A549 (cell line): Measurements from ENCODE around the gene USP34. TPM values are rescaled to one million over a fixed set of nuclear protein-coding genes. Genes with fewer than 3 reads are reported as not detected.

Experiments
- ATAC-seq, 2 experiments: fragments of 200-7000 bp in 1 of 2; fragments of >200 bp in 1 of 2; cut with Nextera tagmentation in 1 of 2; cut with Tn5 transposase in 1 of 2; 3 replicates each; pipeline versions ENCODE4 v1.8.0 to v1.9.1; 2018 to 2020; ENCODE audit warnings: mild to moderate bottlenecking in 1 of 2, moderate library complexity in 1 of 2
- CTCF ChIA-PET: fragments of 300-600 bp; sonication (Branson Sonifier 250); formaldehyde crosslinking; extraction: SDS; loops from one replicate; lab custom pipeline; 2021; ENCODE audit warnings: antibody characterized with exemption, inconsistent platforms; lab: Yijun Ruan, JAX
- POLR2A ChIA-PET: fragments of 350-600 bp; formaldehyde crosslinking; extraction: SDS; loops from one replicate; lab custom pipeline; 2021; ENCODE audit warnings: antibody characterized with exemption, inconsistent platforms; lab: Yijun Ruan, JAX
- DNase-seq, 2 experiments: peaks; one replicate each; pipeline versions ENCODE4 v3.0.0 to v3.0.0-alpha.2; 2011 to 2016; ENCODE audit warnings: low read depth in 1 of 2, low spot score in 1 of 2
- FAIRE-seq: peaks from 2 replicates; lab custom pipeline; 2011; peaks lifted over from hg19 to GRCh38; lab: Jason Lieb, UNC
- H3K27ac ChIP-seq, 2 experiments: fragments of >200 bp; sonication (Bioruptor Twin); formaldehyde crosslinking; 3 replicates each; pipeline ENCODE4 v1.5.1; 2016 to 2017
- H3K4me1 ChIP-seq: fragments of >200 bp; sonication (Bioruptor Twin); formaldehyde crosslinking; 3 replicates; pipeline ENCODE4 v1.6.1; 2016
- H3K4me2 ChIP-seq: fragments of >200 bp; sonication (Bioruptor Twin); formaldehyde crosslinking; 3 replicates; pipeline ENCODE4 v1.6.1; 2016
- H3K4me3 ChIP-seq: fragments of >200 bp; sonication (Bioruptor Twin); formaldehyde crosslinking; 3 replicates; pipeline ENCODE4 v1.5.1; 2016
- H3K9me3 ChIP-seq: fragments of >200 bp; sonication (Bioruptor Twin); formaldehyde crosslinking; 3 replicates; pipeline ENCODE4 v1.6.1; 2016
- CEBPB ChIP-seq, 2 experiments: fragments of >200 bp in 1 of 2; sonication (Bioruptor Twin) in 1 of 2; formaldehyde crosslinking in 1 of 2; IDR thresholded peaks; 2 replicates each; pipeline ENCODE4 v1.6.1; 2012 to 2016
- CHD4 ChIP-seq: fragments of 200-600 bp; sonication (generic); IDR thresholded peaks from 2 replicates; pipeline ENCODE4 v1.6.1; 2016; ENCODE audit warnings: antibody characterized with exemption, mild to moderate bottlenecking, borderline replicate concordance
- EHMT2 ChIP-seq: fragments of 200-600 bp; sonication (generic); IDR thresholded peaks from 2 replicates; pipeline ENCODE4 v1.6.1; 2016; ENCODE audit warnings: antibody characterized with exemption, low read depth, mild to moderate bottlenecking, moderate library complexity
- ELK1 ChIP-seq: fragments of 150-350 bp; IDR thresholded peaks from 2 replicates; pipeline ENCODE4 v1.6.1; 2014; ENCODE audit warnings: low read depth, mild to moderate bottlenecking, low read length
- FOSL2 ChIP-seq, 2 experiments: fragments of 450-650 bp in 1 of 2; fragments of >200 bp in 1 of 2; sonication (Bioruptor Twin) in 1 of 2; formaldehyde crosslinking; IDR thresholded peaks; 2 replicates each; pipeline versions ENCODE4 v1.5.0 to v1.6.1; 2016 to 2020; ENCODE audit warnings: mild to moderate bottlenecking in 1 of 2, moderate library complexity in 1 of 2
- HDAC2 ChIP-seq: fragments of 200-600 bp; sonication (generic); IDR thresholded peaks from 2 replicates; pipeline ENCODE4 v1.6.1; 2016
- HEYL ChIP-seq: fragments of 250-450 bp; sonication (Bioruptor Pico); IDR thresholded peaks from 2 replicates; pipeline ENCODE4 v1.8.0; 2021; ENCODE audit warnings: mild to moderate bottlenecking, moderate library complexity
- HOXB13 ChIP-seq: fragments of 250-450 bp; sonication (Bioruptor Pico); IDR thresholded peaks from 2 replicates; pipeline ENCODE4 v1.5.0; 2020; ENCODE audit warnings: low read depth, mild to moderate bottlenecking, moderate library complexity
- KDM5A ChIP-seq: fragments of 200-600 bp; sonication (generic); IDR thresholded peaks from 2 replicates; pipeline ENCODE4 v1.6.1; 2016; ENCODE audit warnings: antibody characterized with exemption, mild to moderate bottlenecking
- NPAS2 ChIP-seq: fragments of 250-450 bp; sonication (Bioruptor Pico); IDR thresholded peaks from 2 replicates; pipeline ENCODE4 v1.8.0; 2022; ENCODE audit warnings: mild to moderate bottlenecking, moderate library complexity, borderline replicate concordance
- NR3C1 ChIP-seq: fragments of >200 bp; sonication (Bioruptor Twin); formaldehyde crosslinking; IDR thresholded peaks from 3 replicates; pipeline ENCODE4 v1.6.1; 2017
- RAD21 ChIP-seq, 2 experiments: fragments of >200 bp in 1 of 2; sonication (Bioruptor Twin) in 1 of 2; formaldehyde crosslinking in 1 of 2; IDR thresholded peaks in 1 of 2; conservative IDR thresholded peaks in 1 of 2; 2 replicates in 1 of 2; 3 replicates in 1 of 2; pipeline ENCODE4 v1.6.1; 2012 to 2018; ENCODE audit warnings: inconsistent platforms in 1 of 2
- RFX5 ChIP-seq: fragments of 450-650 bp; IDR thresholded peaks from 2 replicates; pipeline ENCODE4 v1.7.1; 2014; ENCODE audit warnings: antibody characterized with exemption, mild to moderate bottlenecking, moderate library complexity
- SMC3 ChIP-seq: fragments of >200 bp; sonication (Bioruptor Twin); formaldehyde crosslinking; IDR thresholded peaks from 3 replicates; pipeline ENCODE4 v1.6.1; 2018; ENCODE audit warnings: inconsistent platforms
- SREBF2 ChIP-seq: fragments of 450-650 bp; IDR thresholded peaks from 2 replicates; pipeline ENCODE4 v1.6.1; 2014; ENCODE audit warnings: mild to moderate bottlenecking, moderate library complexity
- ZFP36 ChIP-seq: fragments of 450-650 bp; IDR thresholded peaks from 2 replicates; pipeline ENCODE4 v1.6.1; 2014; ENCODE audit warnings: borderline replicate concordance; ENCODE audit not compliant: partially characterized antibody
- ZSCAN20 ChIP-seq: fragments of 250-450 bp; sonication (Bioruptor Pico); IDR thresholded peaks from 2 replicates; pipeline ENCODE4 v1.8.0; 2022; ENCODE audit warnings: mild to moderate bottlenecking, moderate library complexity
- WGBS: methylation state at CpG from one replicate; pipeline ENCODE4 v1.1.6; 2017; ENCODE audit errors: missing lambda C conversion rate; 5-methylcytosine and 5-hydroxymethylcytosine counted together
- polyA plus RNA-seq, 4 experiments: library from polyadenylated mRNA; depleted of rRNA in 3 of 4; stranded (reverse); fragments of >200 nt; fragmentation: RNase III in 1 of 4; extraction: RNeasy Plus Mini Kit Qiagen cat#74134 plus additional on column Dnase treatment in 1 of 4; gene quantifications; 2 replicates in 3 of 4; 3 replicates in 1 of 4; pipeline ENCODE4 v1.2.3, GENCODE V29; 2011 to 2017
- TF ChIP-seq, protein P1 (sequence below): IDR thresholded peaks from 2 replicates; pipeline ENCODE4 v1.6.1; 2012

USP34 gene
- polyA plus RNA-seq, 2 of the 4 experiments (the other 2 are of a cell fraction) = 47.7 to 132 TPM

DNA sequence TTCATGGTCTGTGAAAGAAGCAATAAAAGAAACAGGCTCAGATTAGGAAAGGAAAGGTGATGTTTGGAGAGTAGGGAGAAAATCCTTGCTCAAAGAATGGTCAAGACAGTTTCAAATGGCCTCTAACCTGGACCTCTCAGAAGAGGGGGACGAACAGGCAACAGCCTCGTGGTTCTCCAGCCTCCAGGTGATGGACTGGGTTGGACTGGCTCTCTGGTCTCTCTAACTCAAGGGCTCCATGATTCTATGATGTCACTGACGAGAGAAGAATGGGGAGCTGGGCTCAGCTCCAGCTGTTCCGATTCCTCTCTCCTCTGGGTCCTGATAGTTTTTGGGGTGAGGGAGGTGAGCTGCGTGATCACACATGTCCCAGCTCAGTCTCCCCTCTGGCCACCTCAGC, 309.0 kb downstream of the USP34 start, which contains the start of gene C2orf74:
Gene C2orf74 (plus strand): TSS at position 301 of the 400 bp plus-strand sequence. CDS start 327 bp downstream, outside the sequence.
- no peak for ATAC-seq
- WGBS = 80% methylated on average over 5 of the region's 5 CpGs
- CTCF ChIA-PET = interaction anchor here (1.0 to 1.1 kb wide), 2 partner anchors 16 to 90 kb away, joined by 3 read pairs; no protein-coding TSS in a partner anchor

DNA sequence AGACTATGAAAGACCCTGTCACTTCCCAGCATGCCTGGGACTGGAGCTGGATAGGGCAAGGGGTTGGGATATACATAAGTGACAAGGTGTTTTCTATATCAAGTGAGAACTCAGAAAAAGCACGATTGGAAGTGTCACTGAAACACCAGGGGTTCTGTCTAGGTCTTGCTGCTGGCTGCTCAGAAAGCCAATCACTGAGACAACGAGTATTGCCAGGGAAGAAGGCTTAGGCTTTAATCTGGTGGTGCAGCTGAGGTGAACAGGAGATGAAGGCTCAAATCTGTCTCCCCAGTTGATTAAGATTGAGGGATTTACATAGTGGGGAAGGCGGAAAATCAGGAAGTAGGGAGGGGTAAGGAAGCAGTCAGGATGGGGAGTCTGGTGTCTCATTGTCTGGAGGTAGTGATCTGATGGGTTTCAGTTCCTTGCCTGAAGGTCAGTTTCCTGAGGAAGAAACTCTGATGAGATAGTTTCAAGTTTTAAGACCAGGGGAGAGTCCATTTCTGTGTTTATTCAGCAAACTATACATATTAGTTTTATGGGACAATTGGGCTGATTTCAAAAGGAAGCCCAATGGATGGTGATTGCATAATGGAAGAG, 312.4 kb downstream of the USP34 start:
- no peak overlapping the region for H3K4me3 ChIP-seq
- TF ChIP-seq CEBPB (IDR thresholded peaks at IDR 0.05) = 0 out of 4 replicates have a peak, but pooled peaks of 1 of the 2 experiments have one; percentile 8
- TF ChIP-seq, protein P1, sequence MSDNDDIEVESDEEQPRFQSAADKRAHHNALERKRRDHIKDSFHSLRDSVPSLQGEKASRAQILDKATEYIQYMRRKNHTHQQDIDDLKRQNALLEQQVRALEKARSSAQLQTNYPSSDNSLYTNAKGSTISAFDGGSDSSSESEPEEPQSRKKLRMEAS = no peak
- no peak for TF ChIP-seq SREBF2
- no peaks in the 10 kb centered on the region for H3K4me1 ChIP-seq
- ChIA-PET CTCF (no interaction called here), POLR2A (no interaction called here)
- WGBS = 62% methylated on average over 3 of the region's 3 CpGs
- FAIRE-seq (no peak), ATAC-seq (no peak), DNase-seq (no peak)
- H3K4me2 ChIP-seq = no peak overlapping the region
- H3K9me3 ChIP-seq = no peaks in the 10 kb centered on the region
- H3K27ac ChIP-seq = no peak overlapping the region

More for the DNA sequence above, 309.0 kb downstream of the USP34 start, which contains the start of gene C2orf74:
- no peak for TF ChIP-seq FOSL2 (IDR thresholded peaks at IDR 0.05)
- TF ChIP-seq FOSL2 (CRISPR knock-in tag; IDR thresholded peaks at IDR 0.05) = no peak
- TF ChIP-seq NR3C1 = no peak
- TF ChIP-seq CHD4 = no peak
- no peak for TF ChIP-seq ELK1
- POLR2A ChIA-PET = interaction anchor here (1.4 to 1.5 kb wide), 2 partner anchors 15 to 16 kb away, joined by 3 to 6 read pairs; no protein-coding TSS in a partner anchor
- H3K4me2 ChIP-seq = no peak within 1 kb of the TSS
- H3K27ac ChIP-seq = no peak within 1 kb of the TSS
- DNase-seq = no peak
- no peak for FAIRE-seq
- no peaks in the 10 kb centered on the region for H3K9me3 ChIP-seq
- no peak within 1 kb of the TSS for H3K4me3 ChIP-seq
- H3K4me1 ChIP-seq = no peaks in the 10 kb centered on the region

DNA sequence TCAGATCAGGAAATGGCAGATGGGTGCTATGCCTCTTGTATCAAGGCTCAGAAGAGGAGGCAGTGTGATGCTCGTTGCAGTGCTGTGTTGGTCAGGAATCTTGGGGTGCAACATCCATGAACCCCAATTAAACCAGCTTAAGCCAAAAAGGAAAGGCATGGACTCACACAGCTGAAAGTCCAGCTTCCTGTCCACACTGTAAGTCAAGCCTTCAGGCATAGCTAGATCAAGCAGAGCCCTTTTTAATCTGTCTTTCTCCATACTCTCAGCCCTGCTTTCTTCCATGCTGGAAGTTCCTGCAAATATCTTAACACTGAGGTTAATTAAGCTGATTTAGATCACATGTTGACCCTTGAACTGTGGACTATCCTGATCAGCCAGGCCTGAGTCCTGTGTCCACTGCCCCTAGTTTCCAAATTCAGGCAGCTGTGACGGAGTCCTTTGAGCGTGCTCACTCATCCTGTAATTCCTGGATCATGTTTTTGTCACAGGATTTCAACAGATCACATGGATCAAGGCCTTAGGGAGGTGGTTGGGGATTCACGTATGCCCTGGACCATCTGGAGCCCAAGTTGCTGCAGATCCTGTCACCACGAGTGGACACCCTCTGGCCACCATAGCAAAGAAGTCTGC, 313.4 kb downstream of the USP34 start:
- ChIA-PET CTCF (interaction anchor here (0.8 to 1.6 kb wide), 3 partner anchors 10 to 360 kb away, joined by 4 to 5 read pairs (median 4); no protein-coding TSS in a partner anchor), POLR2A (interaction anchor here (1.1 kb wide), 1 partner anchor 12 kb away, joined by 3 read pairs; no protein-coding TSS in a partner anchor)
- TF ChIP-seq HOXB13 = no peak
- TF ChIP-seq SMC3 = no peak
- TF ChIP-seq EHMT2 = no peak
- TF ChIP-seq RAD21 (conservative IDR thresholded peaks at IDR 0.05 in 1 of 2, IDR thresholded peaks at IDR 0.05 in 1 of 2) = no peak
- TF ChIP-seq ZFP36 = no peak
- no peak for TF ChIP-seq RFX5
- TF ChIP-seq SREBF2 = no peak
- no peak for TF ChIP-seq KDM5A
- TF ChIP-seq ZSCAN20 (CRISPR knock-in tag) = no peak
- TF ChIP-seq ELK1 = no peak
- no peak for TF ChIP-seq HDAC2
- TF ChIP-seq NPAS2 (CRISPR knock-in tag) = no peak
- no peak for TF ChIP-seq HEYL
- Histone ChIP-seq H3K4me1 (no peaks in the 10 kb centered on the region), H3K9me3 (no peaks in the 10 kb centered on the region), H3K4me3 (no peak overlapping the region), H3K4me2 (no peak overlapping the region), H3K27ac (no peak overlapping the region)
- no peak for DNase-seq
- FAIRE-seq = no peak
- ATAC-seq = no peak; a peak in 1 of 6 replicates
- WGBS = 90% methylated on average over 5 of the region's 5 CpGs
